GM13977 (cell line): ENCODE measurements around the gene BRMS1.

Experiments used
- DNase-seq: peaks from one replicate; pipeline ENCODE4 v3.0.0; 2012; ENCODE audit warnings: low spot score
- in situ Hi-C: fragments of 300-500 bp; cut with MboI; formaldehyde crosslinking; loops from one replicate; pipeline ENCODE4 v1.12.0; 2022; ENCODE audit warnings: low sequenced_read_pairs, low pct_unique_long_range_greater_than_20kb, mixed read lengths, inconsistent platforms; ENCODE audit not compliant: unreplicated experiment
- TF ChIP-seq, protein P1 (sequence below): IDR thresholded peaks from 2 replicates; pipeline ENCODE4 v1.5.1; 2012; ENCODE audit warnings: mild to moderate bottlenecking, control low read depth; ENCODE audit not compliant: insufficient read depth; ENCODE audit errors: extremely low read depth, missing control alignments

Gene BRMS1

DNA sequence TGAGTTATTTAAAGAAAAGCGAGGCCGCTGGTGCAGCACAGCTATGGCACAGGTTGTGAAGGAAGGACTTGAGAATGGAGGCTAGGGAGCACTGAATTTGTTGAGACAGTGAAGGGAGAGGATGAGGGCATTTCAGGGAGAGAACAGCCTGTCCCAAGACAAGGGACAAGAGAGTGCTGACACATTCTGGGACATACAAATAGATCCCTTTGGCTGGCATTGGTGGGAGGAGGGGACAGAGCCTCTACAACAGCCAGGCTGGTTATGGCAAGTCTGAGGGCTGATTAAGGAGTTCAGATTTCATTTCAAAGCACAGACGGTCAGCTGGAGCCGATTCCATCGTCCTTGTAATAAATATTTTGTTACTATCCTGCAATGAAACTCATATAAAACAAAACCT, 28.4 kb upstream of the BRMS1 start:
- DNase-seq: no peak
- TF ChIP-seq, protein P1, sequence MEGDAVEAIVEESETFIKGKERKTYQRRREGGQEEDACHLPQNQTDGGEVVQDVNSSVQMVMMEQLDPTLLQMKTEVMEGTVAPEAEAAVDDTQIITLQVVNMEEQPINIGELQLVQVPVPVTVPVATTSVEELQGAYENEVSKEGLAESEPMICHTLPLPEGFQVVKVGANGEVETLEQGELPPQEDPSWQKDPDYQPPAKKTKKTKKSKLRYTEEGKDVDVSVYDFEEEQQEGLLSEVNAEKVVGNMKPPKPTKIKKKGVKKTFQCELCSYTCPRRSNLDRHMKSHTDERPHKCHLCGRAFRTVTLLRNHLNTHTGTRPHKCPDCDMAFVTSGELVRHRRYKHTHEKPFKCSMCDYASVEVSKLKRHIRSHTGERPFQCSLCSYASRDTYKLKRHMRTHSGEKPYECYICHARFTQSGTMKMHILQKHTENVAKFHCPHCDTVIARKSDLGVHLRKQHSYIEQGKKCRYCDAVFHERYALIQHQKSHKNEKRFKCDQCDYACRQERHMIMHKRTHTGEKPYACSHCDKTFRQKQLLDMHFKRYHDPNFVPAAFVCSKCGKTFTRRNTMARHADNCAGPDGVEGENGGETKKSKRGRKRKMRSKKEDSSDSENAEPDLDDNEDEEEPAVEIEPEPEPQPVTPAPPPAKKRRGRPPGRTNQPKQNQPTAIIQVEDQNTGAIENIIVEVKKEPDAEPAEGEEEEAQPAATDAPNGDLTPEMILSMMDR: no peak
- in situ Hi-C loops: no loop called here

DNA sequence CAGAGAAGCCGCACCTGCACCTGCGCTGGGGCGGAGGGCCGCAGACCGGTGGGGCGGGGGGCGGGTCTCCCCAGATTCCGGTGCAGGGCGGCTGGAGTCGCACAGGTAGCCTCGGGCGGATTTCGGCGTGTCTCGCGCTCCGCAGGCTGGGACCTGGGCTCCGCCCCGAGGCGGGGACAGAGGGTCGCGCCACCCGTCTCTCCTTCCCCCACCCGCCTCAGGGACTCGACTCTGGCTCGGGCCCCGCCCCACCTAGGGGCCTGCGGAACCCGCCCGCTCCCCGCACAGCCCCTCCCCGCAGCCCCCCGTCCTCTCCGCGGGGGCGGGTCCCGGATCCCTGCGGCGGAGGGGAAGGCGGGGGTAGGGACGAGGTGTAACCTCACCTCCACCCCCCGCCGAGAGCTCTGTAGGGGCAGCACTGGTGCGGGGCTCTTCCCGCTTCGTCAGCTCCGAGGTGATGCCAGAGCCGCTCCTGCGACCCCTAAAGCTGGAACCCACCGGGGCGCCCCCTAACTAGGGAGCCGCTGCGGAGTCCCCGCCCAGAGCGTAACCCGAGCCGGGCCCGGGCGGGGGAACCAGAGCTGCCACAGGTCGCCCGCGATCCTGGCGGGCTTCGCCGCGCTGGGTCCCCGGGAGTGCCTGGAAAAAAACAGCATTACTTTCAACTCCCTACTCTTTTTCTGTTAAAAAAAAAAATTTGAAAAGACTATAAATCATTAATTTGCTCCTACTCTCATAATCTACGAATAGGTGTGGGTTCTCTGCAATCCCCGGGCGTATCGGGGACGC, 26.9 kb upstream of the BRMS1 start, which contains the start of gene SLC29A2:
Gene SLC29A2 (minus strand): TSS at position 134 of the 789 bp plus-strand sequence. CDS start 169 bp downstream, outside the sequence.
- peak; percentile 89 for DNase-seq
- TF ChIP-seq, protein P1: no peak
- in situ Hi-C loops: no loop called here

DNA sequence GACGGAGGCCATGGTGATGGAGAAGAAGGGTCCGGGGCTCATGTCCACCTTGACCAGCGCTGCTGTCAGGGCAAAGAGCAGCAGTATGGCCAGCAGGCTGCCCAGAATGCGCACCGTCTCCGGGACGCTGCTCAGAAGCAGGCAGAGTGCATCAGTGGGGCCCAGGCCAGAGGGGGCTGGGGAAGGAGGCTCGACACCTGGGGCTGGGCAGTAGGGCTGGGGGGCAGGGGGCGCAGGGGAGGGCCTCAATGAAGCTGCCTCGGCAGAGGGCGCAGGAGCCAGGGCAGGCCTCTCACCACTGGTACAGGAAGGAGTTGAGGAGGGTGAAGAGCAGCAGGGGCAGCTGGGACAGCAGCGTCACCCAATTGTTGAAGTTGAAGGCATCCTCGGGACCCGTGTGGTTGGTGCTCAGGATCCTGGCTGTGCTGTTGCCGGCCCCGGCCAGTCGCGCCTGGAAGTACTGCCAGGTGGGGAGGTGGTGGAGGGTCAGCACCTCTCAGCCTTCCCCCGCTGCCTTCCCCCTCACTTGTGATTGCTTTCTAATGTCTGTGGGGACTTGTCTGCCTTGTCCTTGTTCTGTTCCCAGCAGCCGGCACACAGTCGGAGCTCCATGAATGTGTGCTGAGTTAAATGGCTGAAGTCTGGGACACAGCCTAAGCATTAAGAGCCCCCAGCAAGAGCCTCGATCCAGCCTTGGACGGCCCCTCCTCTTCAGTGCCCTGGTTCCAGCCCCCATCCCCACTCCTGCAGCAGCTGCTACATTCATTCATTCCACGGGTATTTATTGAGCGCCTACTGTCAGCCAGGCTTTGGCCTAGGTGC, 24.4 kb upstream of the BRMS1 start:
- in situ Hi-C loops: no loop called here
- no peak for DNase-seq
- TF ChIP-seq, protein P1: no peak

DNA sequence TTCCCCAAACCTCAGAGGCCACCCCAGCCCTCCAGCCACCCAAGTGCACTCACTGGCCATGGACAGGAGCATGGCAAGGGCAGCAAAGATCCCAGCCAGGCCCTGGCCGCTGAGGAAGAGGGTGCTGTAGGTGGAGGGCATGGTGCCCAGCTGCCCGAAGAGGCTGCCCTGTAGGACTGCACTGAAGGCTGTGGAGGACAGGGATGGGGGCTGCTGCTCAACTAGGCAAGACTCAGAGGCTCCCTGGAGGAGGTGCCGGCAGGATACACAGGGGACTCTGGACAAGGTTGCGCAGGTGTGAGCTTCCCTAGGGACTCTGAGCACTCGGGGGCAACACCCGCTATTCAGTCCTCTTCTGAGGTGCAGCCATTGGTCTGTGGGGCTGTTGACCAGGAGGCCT, 23.6 kb upstream of the BRMS1 start:
- in situ Hi-C loops: no loop called here
- TF ChIP-seq, protein P1: no peak

DNA sequence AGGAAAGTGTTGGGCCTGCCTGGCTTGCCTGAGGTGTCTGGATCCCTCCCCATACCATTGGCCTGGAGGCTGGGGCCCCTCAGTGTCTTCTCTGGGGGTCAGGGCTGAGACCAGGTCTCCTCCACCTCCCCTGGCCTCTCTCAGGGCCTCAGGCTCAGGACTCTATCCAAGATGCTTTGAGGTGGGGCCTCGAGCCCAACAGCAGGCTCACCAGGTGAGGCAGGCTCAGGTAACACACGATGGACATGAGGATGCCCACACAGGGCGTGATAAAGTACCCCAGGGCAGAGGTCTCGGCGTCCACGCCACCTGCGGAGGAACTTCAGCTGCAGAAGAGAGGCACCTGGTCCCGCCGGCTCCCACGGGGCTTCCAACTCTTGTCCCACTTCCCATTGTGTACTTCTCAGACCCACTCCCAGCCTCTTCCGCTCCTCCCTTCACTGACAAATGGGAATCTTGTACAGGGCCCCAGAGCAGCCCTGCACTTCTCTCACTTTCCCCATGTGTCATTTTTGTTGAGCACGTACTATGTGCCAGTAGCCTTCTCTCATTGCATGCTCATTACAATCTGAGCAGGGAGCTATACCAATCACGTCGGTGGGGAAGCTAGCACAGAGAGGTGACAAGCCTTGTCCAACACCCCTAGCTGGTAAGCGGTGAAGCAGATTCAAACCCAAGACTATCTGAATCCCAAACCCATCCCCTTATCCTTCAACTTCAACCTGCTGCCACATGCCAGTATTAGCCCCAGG, 22.8 kb upstream of the BRMS1 start:
- TF ChIP-seq, protein P1: no peak
- DNase-seq: no peak
- in situ Hi-C loops: no loop called here

More for the DNA sequence above, 23.6 kb upstream of the BRMS1 start:
- no peak for DNase-seq

DNA sequence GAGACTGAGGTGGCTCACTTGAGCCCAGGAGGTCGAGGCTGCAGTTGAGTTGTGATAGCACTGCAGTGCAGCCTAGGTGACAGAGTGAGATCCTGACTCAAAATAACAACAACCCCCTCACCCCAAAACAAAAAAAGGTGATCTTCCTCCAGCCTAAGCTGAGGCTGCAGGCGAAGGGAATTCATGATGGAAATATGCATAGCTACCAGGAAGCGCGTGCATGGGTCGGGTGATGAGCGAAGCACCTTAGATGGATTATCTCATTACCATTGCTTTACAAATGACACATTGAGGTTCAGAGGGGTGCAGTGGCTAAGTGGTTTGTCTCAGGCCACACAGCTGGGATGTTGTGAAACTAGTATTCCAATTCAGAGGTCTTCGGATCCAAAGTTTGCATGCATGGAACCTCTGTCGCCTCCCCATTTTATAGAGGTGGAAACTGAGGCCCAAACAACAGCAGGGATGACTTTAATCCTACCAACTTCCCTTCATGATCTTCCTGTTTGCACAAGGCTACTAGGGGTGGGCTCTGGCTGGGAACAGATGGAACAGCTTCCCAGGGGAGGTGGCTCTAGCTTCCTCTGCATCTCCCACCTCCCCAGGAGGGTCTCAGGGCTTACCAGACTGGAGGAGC, 22.1 kb upstream of the BRMS1 start:
- TF ChIP-seq, protein P1: no peak
- in situ Hi-C loops: no loop called here
- DNase-seq: peak; percentile 14
